ENCODE results near the gene DDX51. TPM values are rescaled to one million over a fixed set of nuclear protein-coding genes. Genes with fewer than 3 reads are reported as not detected.

DDX51 gene
- total and polyA plus RNA-seq, 2 of the 4 experiments (the other 2 are of a cell fraction): 3.8 to 14.5 TPM

GRCh38 chr12:132129007-132129406, 15.1 kb downstream of the DDX51 start:
- dilution Hi-C loops (cut with HindIII; ENCODE audit: low sequenced_read_pairs, unreplicated experiment) (no loop called here), in situ Hi-C loops (cut with MboI; ENCODE audit: low sequenced_read_pairs) (no loop called here), intact Hi-C loops (cut with micrococcal nuclease) (no loop called here)
- no peak overlapping the region for H4K8ac ChIP-seq (ENCODE audit: low read depth in 2 of 2, low read length in 2 of 2)
- no peak overlapping the region for H3K4ac ChIP-seq (ENCODE audit: low read depth, low read length)
- no peaks in the 10 kb centered on the region for H3K4me1 ChIP-seq (ENCODE audit: control insufficient read depth, insufficient read depth, low read length)
- H3K27me3 ChIP-seq (ENCODE audit: control insufficient read depth, insufficient read depth, low read length): no peaks in the 10 kb centered on the region
- no peak overlapping the region for H3K9ac ChIP-seq (ENCODE audit: low read depth, low read length)
- no peak overlapping the region for H3K27ac ChIP-seq (ENCODE audit: insufficient read depth, low read length)
- ChIA-PET POLR2A (ENCODE audit: unreplicated experiment) (no interaction called here), CTCF (no interaction called here)
- H2BK5ac ChIP-seq (ENCODE audit: low read depth, low read length, poor library complexity, severe bottlenecking): no peak overlapping the region
- no peak overlapping the region for H2AK9ac ChIP-seq (replicated peaks; ENCODE audit: low read depth, low read length, poor library complexity)
- no peak overlapping the region for H2AFZ ChIP-seq (replicated peaks; ENCODE audit: low read length, poor library complexity)
- no peak overlapping the region for H2BK20ac ChIP-seq (ENCODE audit: low read depth, low read length)
- H2AK5ac ChIP-seq (ENCODE audit: low read depth, low read length): no peak overlapping the region
- WGBS, 2 experiments (ENCODE audit: extremely low coverage in 2 of 2, insufficient read length in 1 of 2): no CpG with 5 or more reads among the region's 3 CpGs
- no peak overlapping the region for H3K23ac ChIP-seq (ENCODE audit: low read depth, low read length)
- no peaks in the 10 kb centered on the region for H3K9me1 ChIP-seq (ENCODE audit: insufficient read depth, low read length)
- ATAC-seq (ENCODE audit: low read depth): no peak
- no peak overlapping the region for H3K18ac ChIP-seq (ENCODE audit: low read depth, low read length)
- peaks cover 29% of the 10 kb centered on the region for H3K36me3 ChIP-seq (ENCODE audit: control insufficient read depth, insufficient read depth, low read length)
- no peak overlapping the region for H2BK15ac ChIP-seq (ENCODE audit: low read depth, low read length)
- peaks cover 2% of the 10 kb centered on the region; the same call in 1 of the 2 replicates for H3K9me3 ChIP-seq (ENCODE audit: control insufficient read depth, insufficient read depth, low read length)
- TF ChIP-seq FOS (IDR thresholded peaks at IDR 0.05; ENCODE audit: low read depth, low read length) (no peak), CTCF (conservative IDR thresholded peaks at IDR 0.05; ENCODE audit: low read depth, low read length) (no peak), BHLHE40 (IDR thresholded peaks at IDR 0.05; ENCODE audit: low read depth, low read length) (no peak), ELK1 (IDR thresholded peaks at IDR 0.05; ENCODE audit: borderline replicate concordance, low read depth, low read length) (no peak), CEBPB (IDR thresholded peaks at IDR 0.05; ENCODE audit: low read depth, low read length) (no peak), CHD1 (IDR thresholded peaks at IDR 0.05; ENCODE audit: low read depth, low read length) (no peak), MAFK (IDR thresholded peaks at IDR 0.05; ENCODE audit: low read depth, low read length) (no peak), SMC3 (IDR thresholded peaks at IDR 0.05; ENCODE audit: low read depth, low read length) (no peak), RAD21 (IDR thresholded peaks at IDR 0.05; ENCODE audit: low read length) (no peak), RFX5 (IDR thresholded peaks at IDR 0.05; ENCODE audit: low read depth, low read length) (no peak), NFE2L2 (IDR thresholded peaks at IDR 0.05; ENCODE audit: low read depth, low read length) (no peak), RCOR1 (IDR thresholded peaks at IDR 0.05; ENCODE audit: insufficient replicate concordance, low read length) (no peak)
- H4K5ac ChIP-seq (ENCODE audit: low read depth, low read length): no peak overlapping the region
- no peak overlapping the region for H3K56ac ChIP-seq (ENCODE audit: extremely low read depth, insufficient read depth, low read length)
- H3K4me2 ChIP-seq (ENCODE audit: low read depth, low read length): no peak overlapping the region
- no peak overlapping the region for H2BK120ac ChIP-seq (ENCODE audit: low read depth, low read length)
- BruUV-seq (replicated peaks): no TSS peak
- no peak overlapping the region for H3K14ac ChIP-seq (replicated peaks; ENCODE audit: low read depth, low read length)
- H4K20me1 ChIP-seq (ENCODE audit: insufficient read depth, low read length): no peaks in the 10 kb centered on the region
- H3K79me1 ChIP-seq (ENCODE audit: low read depth in 1 of 2, low read length in 2 of 2): no peaks in the 10 kb centered on the region
- no peak for DNase-seq
- H4K91ac ChIP-seq (ENCODE audit: insufficient read depth, low read depth, low read length): no peak overlapping the region
- H3K4me3 ChIP-seq (ENCODE audit: insufficient read depth, low read depth, low read length): no peak overlapping the region
